GM21717 (cell line): Measurements from ENCODE around the gene APEH.

Experiments used
- ATAC-seq: cut with Tn5 transposase; IDR thresholded peaks from one replicate; pipeline ENCODE4 v1.9.1; 2021; ENCODE audit warnings: mild to moderate bottlenecking, moderate library complexity; ENCODE audit not compliant: unreplicated experiment

The APEH gene

DNA sequence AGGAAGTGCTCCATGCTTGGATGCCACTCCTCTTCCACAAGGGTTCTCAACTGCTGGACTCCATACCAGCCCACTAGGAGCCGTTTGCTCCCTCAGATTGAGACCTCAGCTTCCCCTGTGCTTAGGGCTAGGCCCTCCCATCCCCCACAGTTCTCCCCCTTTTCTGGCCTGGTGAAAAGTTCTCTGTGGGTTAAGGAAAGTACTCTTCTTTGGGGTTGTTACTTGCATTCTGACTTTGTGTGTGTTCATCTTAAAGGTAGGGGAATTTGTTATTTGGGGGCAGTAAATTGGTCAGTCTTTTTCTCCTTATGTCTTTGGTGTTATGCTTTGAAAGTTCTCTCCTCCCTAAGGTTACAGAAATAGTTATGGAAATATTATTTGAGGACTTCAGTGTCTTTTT lies 24.0 kb upstream of the APEH start:
- ATAC-seq = no peak

DNA sequence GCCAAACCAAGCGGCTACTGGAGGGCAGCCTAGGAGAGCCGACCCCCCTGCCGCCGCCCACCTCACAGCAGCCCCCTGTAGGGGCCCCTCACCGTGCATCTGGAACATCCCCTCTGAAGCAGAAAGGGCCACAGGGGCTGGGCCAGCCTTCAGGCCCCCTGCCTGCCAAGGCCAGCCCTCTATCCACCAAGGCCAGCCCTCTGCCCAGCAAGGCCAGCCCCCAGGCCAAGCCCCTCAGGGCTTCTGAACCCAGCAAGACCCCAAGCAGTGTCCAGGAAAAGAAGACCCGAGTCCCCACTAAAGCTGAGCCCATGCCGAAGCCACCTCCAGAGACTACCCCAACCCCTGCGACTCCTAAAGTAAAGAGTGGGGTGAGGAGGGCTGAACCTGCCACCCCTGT lies 23.5 kb upstream of the APEH start:
- ATAC-seq = no peak

DNA sequence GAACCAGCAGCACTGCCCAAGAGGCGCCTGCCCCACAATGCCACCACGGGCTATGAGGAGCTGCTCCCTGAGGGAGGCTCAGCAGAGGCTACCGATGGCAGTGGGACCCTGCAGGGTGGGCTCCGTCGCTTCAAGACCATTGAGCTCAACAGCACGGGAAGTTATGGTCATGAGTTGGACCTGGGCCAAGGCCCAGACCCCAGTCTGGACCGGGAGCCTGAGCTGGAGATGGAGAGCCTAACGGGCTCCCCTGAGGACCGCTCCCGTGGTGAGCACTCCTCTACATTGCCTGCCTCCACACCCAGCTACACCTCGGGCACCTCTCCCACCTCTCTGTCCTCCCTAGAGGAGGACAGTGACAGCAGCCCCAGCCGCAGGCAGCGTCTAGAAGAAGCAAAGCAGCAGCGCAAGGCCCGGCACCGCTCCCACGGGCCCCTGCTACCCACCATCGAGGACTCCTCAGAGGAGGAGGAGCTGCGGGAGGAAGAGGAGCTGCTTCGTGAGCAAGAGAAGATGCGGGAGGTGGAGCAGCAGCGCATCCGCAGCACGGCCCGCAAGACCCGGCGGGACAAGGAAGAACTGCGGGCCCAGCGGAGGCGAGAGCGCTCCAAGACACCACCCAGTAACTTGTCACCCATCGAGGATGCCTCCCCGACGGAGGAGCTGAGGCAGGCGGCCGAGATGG lies 21.8 kb upstream of the APEH start:
- no peak for ATAC-seq

DNA sequence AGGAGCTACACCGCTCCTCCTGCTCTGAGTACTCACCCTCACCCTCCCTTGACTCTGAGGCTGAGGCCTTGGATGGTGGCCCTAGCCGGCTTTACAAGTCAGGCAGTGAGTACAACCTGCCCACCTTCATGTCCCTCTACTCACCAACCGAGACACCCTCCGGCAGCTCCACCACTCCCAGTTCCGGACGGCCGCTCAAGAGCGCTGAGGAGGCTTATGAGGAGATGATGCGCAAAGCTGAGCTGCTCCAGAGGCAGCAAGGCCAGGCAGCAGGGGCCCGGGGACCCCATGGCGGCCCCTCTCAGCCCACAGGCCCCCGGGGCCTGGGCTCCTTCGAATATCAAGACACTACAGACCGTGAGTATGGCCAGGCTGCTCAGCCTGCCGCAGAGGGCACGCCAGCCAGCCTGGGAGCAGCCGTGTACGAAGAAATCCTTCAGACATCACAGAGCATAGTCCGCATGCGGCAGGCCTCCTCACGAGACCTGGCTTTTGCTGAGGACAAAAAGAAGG lies 21.2 kb upstream of the APEH start:
- no peak for ATAC-seq

DNA sequence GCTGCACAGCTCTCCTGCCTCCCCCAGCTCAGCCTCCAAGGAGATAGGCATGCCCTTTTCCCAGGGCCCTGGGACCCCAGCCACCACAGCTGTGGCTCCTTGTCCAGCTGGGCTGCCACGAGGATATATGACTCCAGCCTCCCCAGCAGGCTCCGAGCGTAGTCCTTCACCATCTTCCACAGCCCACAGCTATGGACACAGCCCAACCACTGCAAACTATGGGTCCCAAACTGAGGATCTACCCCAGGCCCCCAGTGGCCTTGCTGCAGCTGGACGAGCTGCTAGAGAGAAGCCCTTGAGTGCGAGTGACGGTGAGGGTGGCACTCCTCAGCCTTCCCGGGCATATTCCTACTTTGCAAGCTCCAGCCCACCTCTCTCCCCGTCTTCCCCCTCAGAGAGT lies 20.5 kb upstream of the APEH start:
- ATAC-seq = no peak

DNA sequence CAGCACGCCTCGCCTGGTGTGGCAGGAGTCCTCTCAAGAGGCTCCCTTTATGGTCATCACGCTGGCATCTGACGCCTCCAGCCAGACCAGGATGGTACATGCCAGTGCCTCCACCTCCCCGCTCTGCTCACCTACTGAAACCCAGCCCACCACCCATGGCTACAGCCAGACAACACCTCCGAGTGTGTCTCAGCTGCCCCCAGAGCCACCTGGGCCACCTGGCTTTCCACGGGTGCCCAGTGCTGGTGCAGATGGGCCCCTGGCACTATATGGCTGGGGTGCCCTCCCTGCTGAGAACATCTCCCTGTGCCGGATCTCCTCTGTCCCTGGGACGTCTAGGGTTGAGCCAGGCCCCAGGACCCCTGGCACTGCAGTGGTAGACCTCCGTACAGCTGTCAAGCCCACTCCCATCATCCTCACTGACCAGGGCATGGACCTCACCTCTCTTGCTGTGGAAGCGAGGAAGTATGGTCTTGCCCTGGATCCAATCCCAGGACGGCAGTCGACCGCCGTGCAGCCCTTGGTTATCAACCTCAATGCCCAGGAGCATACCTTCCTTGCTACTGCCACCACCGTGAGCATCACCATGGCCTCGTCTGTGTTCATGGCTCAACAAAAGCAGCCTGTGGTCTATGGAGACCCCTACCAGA lies 19.9 kb upstream of the APEH start:
- ATAC-seq = no peak

DNA sequence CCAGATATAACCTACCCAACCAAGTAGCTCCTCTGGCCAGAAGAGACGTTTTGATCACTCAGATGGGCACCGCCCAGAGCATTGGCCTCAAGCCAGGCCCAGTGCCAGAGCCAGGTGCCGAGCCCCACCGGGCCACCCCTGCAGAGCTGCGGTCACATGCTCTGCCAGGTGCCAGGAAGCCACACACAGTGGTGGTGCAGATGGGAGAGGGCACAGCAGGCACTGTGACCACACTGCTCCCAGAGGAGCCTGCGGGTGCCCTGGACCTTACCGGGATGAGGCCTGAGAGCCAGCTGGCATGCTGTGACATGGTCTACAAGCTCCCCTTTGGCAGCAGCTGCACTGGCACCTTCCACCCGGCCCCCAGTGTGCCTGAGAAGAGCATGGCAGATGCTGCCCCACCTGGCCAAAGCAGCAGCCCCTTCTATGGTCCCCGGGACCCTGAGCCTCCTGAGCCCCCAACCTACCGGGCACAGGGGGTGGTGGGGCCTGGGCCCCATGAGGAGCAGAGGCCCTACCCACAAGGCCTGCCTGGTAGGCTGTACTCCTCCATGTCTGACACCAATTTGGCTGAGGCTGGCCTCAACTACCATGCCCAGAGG lies 19.1 kb upstream of the APEH start:
- no peak for ATAC-seq

DNA sequence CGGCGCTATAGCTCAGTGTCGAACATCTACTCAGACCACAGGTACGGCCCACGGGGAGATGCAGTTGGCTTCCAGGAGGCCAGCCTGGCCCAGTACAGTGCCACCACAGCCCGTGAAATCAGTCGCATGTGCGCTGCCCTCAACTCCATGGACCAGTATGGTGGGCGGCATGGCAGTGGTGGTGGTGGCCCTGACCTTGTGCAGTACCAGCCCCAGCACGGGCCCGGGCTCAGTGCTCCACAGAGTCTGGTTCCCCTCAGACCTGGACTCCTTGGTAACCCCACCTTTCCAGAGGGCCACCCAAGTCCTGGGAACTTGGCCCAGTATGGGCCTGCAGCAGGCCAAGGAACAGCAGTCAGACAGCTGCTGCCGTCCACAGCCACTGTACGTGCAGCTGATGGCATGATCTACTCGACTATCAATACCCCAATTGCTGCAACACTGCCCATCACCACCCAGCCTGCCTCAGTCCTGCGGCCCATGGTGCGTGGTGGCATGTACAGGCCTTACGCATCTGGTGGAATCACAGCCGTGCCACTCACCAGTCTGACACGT lies 18.3 kb upstream of the APEH start:
- ATAC-seq = no peak

DNA sequence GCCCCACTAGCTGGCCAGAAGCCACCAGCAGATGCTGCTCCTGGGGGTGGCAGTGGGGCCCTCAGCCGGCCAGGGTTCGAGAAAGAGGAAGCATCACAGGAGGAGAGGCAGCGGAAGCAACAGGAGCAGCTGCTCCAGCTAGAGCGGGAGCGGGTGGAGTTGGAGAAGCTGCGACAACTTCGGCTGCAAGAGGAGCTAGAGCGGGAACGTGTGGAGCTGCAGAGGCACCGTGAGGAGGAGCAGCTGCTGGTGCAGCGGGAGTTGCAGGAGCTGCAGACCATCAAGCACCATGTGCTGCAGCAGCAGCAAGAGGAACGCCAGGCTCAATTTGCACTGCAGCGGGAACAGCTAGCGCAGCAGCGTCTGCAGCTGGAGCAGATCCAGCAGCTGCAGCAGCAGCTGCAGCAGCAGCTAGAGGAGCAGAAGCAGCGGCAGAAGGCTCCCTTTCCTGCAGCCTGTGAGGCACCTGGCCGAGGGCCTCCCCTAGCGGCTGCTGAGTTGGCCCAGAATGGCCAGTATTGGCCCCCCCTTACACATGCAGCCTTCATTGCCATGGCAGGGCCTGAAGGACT lies 17.5 kb upstream of the APEH start:
- no peak for ATAC-seq

DNA sequence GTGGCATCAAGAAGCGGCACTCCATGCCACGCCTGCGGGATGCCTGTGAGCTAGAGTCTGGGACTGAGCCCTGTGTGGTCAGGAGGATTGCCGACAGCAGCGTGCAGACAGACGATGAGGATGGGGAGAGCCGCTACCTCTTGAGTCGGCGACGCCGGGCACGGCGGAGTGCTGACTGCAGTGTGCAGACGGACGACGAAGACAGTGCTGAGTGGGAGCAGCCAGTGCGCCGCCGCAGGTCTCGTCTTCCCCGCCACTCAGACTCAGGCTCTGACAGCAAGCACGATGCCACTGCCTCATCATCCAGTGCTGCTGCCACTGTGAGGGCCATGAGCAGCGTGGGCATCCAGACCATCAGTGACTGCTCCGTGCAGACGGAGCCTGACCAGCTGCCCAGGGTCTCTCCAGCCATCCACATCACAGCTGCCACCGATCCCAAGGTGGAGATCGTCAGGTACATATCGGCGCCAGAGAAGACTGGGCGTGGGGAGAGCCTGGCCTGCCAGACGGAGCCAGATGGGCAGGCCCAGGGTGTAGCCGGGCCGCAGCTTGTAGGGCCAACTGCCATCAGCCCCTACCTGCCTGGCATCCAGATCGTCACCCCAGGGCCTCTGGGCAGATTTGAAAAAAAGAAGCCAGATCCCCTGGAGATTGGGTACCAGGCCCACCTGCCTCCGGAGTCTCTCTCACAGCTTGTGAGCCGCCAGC lies 16.8 kb upstream of the APEH start:
- ATAC-seq = no peak

DNA sequence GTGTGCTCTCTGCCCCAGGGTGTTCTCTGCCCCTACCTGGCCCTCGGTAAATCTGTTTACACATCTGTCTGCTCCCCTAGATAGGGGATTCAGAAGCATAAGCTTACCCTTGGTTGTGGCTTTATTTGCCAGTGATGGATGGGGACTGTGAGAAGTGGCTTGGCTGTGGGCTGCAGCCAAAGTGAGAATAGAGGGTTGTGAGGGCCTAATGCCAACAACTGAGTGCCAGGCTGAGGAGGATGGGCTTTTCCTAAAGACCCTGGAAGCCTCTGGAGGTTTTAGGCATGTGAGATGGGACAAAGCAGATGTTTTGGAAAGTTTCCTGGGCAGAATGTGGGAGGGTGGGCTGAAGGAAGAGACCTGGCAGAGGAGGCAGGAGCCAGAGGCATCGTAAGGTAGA lies 15.4 kb upstream of the APEH start:
- ATAC-seq = no peak

DNA sequence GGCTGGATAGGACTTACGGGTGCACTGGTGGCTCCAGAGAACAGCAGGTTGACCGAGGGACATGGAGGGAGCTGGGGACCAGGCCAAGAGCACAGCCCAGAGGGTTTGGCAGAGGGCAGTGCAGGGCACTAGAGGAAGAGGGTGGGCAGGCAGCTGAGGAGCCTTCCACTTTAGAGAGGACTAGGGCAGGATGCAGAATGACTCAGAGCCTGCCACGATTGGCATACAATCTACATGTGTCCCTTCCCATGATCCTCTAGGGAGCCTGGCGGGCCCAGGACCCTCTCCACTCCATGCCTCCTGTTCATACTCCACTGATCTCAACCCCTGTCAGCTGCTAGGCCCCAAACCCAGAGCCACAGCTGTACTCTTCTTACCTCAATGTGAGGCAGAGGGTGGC lies 14.4 kb upstream of the APEH start:
- no peak for ATAC-seq

DNA sequence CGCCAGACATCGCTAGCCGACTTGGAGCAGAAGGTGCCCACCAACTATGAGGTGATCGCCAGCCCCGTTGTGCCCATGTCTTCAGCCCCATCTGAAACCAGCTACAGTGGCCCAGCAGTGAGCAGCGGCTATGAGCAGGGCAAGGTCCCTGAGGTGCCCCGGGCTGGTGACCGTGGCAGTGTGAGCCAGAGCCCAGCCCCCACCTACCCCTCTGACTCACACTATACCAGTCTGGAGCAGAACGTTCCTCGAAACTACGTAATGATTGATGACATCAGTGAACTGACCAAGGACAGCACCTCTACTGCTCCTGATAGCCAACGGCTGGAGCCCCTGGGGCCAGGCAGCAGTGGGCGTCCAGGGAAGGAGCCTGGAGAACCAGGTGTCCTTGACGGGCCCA lies 12.9 kb upstream of the APEH start:
- ATAC-seq = no peak

DNA sequence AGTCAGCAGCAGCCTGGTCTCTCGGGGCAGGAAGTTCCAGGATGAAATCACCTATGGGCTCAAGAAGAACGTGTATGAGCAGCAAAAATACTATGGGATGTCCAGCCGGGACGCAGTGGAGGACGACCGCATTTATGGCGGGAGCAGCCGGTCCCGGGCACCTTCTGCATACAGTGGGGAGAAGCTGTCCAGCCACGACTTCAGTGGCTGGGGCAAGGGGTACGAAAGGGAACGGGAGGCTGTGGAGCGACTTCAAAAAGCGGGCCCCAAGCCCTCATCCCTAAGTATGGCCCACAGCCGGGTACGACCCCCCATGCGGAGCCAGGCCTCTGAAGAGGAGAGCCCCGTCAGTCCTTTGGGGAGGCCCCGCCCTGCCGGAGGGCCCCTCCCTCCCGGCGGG lies 12.1 kb upstream of the APEH start:
- no peak for ATAC-seq

DNA sequence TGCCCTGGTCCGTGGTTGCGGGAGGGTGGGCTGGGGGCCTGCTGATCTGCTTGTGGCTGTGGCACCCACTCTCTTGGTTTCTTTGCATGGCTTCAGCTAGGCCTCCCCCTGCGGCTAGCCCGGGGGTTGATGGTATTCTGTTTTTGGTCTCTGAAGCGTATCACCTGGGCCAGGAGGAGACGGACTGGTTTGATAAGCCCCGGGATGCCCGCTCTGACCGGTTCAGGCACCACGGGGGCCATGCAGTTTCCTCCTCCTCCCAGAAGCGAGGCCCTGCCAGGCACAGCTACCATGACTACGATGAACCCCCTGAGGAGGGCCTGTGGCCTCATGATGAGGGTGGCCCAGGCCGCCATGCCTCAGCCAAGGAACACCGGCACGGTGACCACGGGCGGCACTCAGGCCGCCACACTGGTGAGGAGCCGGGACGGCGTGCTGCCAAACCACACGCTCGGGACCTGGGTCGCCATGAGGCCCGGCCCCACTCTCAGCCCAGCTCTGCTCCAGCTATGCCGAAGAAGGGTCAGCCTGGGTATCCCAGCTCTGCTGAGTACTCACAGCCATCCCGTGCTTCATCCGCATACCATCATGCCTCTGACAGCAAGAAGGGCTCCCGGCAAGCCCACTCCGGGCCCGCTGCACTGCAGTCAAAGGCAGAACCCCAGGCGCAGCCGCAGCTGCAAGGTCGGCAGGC lies 11.3 kb upstream of the APEH start:
- no peak for ATAC-seq

DNA sequence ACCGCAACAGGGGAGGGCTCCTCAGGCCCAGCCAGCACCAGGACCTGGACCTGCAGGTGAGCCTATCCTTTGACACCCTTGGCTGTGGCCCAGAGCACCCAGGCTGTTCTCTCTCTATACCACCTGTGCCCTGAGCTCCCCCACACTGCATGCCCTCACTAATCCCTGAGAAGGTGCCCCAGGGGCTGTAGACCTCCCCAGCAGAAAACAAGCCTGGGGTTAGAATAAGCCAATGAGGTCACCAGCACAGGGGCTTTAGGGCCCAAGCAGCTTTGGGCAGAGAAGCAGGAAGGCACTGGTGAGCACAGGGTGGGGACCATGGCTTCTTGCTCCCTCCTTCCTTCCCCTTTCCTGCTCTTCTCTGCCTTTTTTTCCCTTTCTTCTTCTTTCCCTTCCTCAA lies 10.3 kb upstream of the APEH start:
- ATAC-seq = no peak

DNA sequence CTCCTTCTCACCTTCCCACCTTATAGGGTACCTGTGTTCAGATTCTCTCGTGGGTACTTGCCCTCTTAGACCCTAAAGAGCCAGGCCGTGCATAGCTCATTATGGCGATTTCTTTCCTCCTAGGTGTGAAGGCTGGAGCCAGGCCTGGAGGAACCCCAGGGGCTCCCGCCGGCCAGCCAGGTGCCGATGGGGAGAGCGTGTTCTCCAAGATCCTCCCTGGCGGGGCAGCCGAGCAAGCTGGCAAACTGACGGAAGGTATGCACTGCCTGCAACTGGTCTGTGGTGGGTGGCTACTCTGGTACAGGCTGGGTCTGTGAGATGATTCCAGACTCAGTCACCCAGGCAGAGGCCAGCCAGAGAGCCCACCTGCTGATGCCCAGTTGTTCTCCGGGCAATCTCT lies 9.9 kb upstream of the APEH start:
- no peak for ATAC-seq

DNA sequence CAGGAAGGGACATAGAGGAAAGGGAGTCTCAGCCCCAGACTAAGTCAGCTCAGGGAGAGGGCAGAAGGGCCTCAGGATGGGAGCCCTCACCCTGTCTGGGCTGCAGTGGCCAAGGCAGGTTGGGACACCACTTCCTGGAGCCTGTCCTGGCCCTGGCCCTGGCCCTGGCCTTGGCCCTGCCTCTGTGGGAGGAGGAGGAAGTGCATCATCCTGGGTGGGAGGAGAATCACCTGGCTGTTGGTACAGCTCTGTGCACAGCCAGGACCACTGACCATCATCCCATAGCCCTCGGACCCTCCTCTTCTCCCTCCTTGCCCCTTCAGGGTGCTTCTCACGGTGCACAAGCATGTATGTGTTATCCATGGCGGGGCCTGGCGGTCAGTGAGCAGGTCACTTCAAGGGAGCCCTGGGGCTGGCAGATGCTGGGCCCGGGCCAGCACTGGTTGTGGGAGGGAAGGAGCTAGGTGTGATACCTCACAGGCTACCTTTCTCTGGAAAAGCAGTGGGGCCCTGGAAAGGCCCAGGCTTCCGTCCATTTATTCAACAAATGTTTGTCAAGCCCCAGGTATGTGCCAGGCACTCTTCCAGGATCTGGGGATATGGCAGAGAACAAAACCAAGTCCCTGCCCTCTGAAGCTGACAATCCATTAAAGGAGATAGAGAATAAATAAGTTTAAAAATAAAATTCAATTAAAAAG lies 8.2 kb upstream of the APEH start:
- no peak for ATAC-seq

DNA sequence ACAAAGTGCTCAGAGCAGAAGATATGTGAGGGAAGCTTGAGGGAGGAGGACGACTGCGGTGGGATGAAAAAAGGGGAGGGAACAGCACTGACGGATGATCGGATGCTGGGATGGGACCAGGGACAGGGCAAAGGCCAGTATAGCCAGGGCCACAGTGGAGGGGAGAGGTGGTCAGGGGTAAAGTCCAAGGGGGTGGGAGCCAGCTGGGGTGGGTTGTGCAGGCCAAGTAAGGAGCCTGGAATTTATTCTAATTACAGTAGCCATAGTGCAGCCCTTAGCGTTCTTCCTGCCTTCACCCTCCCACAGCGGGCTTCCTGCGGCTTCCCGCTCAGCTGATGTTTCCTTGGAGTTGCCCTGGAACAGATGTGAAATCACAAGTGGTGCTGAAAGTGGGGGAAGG lies 7.6 kb upstream of the APEH start:
- ATAC-seq = no peak
